ENCODE data around the gene MRPL40.

The MRPL40 gene

GRCh38 chr22:19453718-19454117, 21.4 kb downstream of the MRPL40 start:
- Histone ChIP-seq H2AK5ac (ENCODE audit: low read length, severe bottlenecking) (no peak overlapping the region), H2BK5ac (ENCODE audit: low read depth, low read length, poor library complexity, severe bottlenecking) (no peak overlapping the region), H2AFZ (ENCODE audit: low read depth, low read length) (no peak overlapping the region), H3K9me3 (ENCODE audit: control insufficient read depth, low read length) (no peaks in the 10 kb centered on the region), H3K18ac (ENCODE audit: low read depth in 1 of 2, low read length in 2 of 2) (no peak overlapping the region), H4K91ac (ENCODE audit: low read length) (no peak overlapping the region), H4K8ac (ENCODE audit: low read length) (peak overlapping the region; percentile 19), H3K23ac (ENCODE audit: low read length in 2 of 2) (no peak overlapping the region), H3K14ac (ENCODE audit: low read length in 2 of 2) (no peak overlapping the region), H3K27ac (ENCODE audit: low read length, poor library complexity, severe bottlenecking) (no peak overlapping the region), H3K27me3 (ENCODE audit: control insufficient read depth in 1 of 2, insufficient read depth in 1 of 2, low read length in 2 of 2) (no peaks in the 10 kb centered on the region), H3K9ac (ENCODE audit: low read length) (no peak overlapping the region), H2BK15ac (ENCODE audit: low read depth, poor library complexity, severe bottlenecking) (no peak overlapping the region), H2BK12ac (ENCODE audit: low read length in 2 of 2) (no peak overlapping the region), H2BK120ac (ENCODE audit: low read depth, low read length) (no peak overlapping the region), H3K4me2 (ENCODE audit: low read length, poor library complexity, severe bottlenecking) (no peak overlapping the region), H3K36me3 (ENCODE audit: control insufficient read depth in 1 of 2, insufficient read depth in 2 of 2, low read depth in 1 of 2, low read length in 2 of 2) (peaks cover 59 to 93% of the 10 kb centered on the region in 2 experiments), H3K79me1 (replicated peaks; ENCODE audit: low read length, poor library complexity, severe bottlenecking) (peaks cover 27% of the 10 kb centered on the region), H3K4me1 (ENCODE audit: control insufficient read depth, insufficient read depth, low read depth, low read length) (peaks cover 4% of the 10 kb centered on the region), H3K4me3 (ENCODE audit: insufficient read depth in 1 of 2, low read depth in 1 of 2, low read length in 2 of 2) (no peak overlapping the region), H3K4ac (ENCODE audit: low read depth in 1 of 2, low read length in 2 of 2) (no peak overlapping the region)
- 95% methylated on average over 5 of the region's 5 CpGs for WGBS
- no peak for DNase-seq

- Histone ChIP-seq H2BK120ac (ENCODE audit: low read depth, low read length) (no peak overlapping the region), H3K79me1 (replicated peaks; ENCODE audit: low read length, poor library complexity, severe bottlenecking) (peaks cover 23% of the 10 kb centered on the region), H4K8ac (ENCODE audit: low read length) (no peak overlapping the region), H3K18ac (ENCODE audit: low read depth in 1 of 2, low read length in 2 of 2) (no peak overlapping the region), H3K23ac (ENCODE audit: low read length in 2 of 2) (no peak overlapping the region), H2BK5ac (ENCODE audit: low read depth, low read length, poor library complexity, severe bottlenecking) (no peak overlapping the region), H2BK12ac (ENCODE audit: low read length in 2 of 2) (no peak overlapping the region), H3K4me1 (ENCODE audit: control insufficient read depth, insufficient read depth, low read depth, low read length) (peaks cover 3% of the 10 kb centered on the region), H3K36me3 (ENCODE audit: control insufficient read depth in 1 of 2, insufficient read depth in 2 of 2, low read depth in 1 of 2, low read length in 2 of 2) (peaks cover 59 to 94% of the 10 kb centered on the region in 2 experiments), H3K4ac (ENCODE audit: low read depth in 1 of 2, low read length in 2 of 2) (no peak overlapping the region), H3K14ac (ENCODE audit: low read length in 2 of 2) (no peak overlapping the region), H3K9me3 (ENCODE audit: control insufficient read depth, low read length) (no peaks in the 10 kb centered on the region), H4K91ac (ENCODE audit: low read length) (no peak overlapping the region), H2BK15ac (ENCODE audit: low read depth, poor library complexity, severe bottlenecking) (no peak overlapping the region), H2AFZ (ENCODE audit: low read depth, low read length) (no peak overlapping the region), H3K27ac (ENCODE audit: low read length, poor library complexity, severe bottlenecking) (no peak overlapping the region), H2AK5ac (ENCODE audit: low read length, severe bottlenecking) (no peak overlapping the region), H3K27me3 (ENCODE audit: control insufficient read depth in 1 of 2, insufficient read depth in 1 of 2, low read length in 2 of 2) (no peaks in the 10 kb centered on the region), H3K9ac (ENCODE audit: low read length) (no peak overlapping the region), H3K4me2 (ENCODE audit: low read length, poor library complexity, severe bottlenecking) (no peak overlapping the region), H3K4me3 (ENCODE audit: insufficient read depth in 1 of 2, low read depth in 1 of 2, low read length in 2 of 2) (no peak overlapping the region)
- WGBS, result 98% methylated on average over 6 of the region's 6 CpGs
- no peak for DNase-seq
Measured at GRCh38 chr22:19454156-19454555, 21.8 kb downstream of the MRPL40 start.

GRCh38 chr22:19455033-19455432, 22.7 kb downstream of the MRPL40 start:
- H2BK5ac ChIP-seq (ENCODE audit: low read depth, low read length, poor library complexity, severe bottlenecking), result no peak overlapping the region
- DNase-seq, result no peak
- no peak overlapping the region for H3K18ac ChIP-seq (ENCODE audit: low read depth in 1 of 2, low read length in 2 of 2)
- no peak overlapping the region for H2AFZ ChIP-seq (ENCODE audit: low read depth, low read length)
- peaks cover 3% of the 10 kb centered on the region for H3K4me1 ChIP-seq (ENCODE audit: control insufficient read depth, insufficient read depth, low read depth, low read length)
- peaks cover 21% of the 10 kb centered on the region for H3K79me1 ChIP-seq (replicated peaks; ENCODE audit: low read length, poor library complexity, severe bottlenecking)
- 98% methylated on average over 2 of the region's 2 CpGs for WGBS
- H3K4me2 ChIP-seq (ENCODE audit: low read length, poor library complexity, severe bottlenecking), result no peak overlapping the region
- H3K9me3 ChIP-seq (ENCODE audit: control insufficient read depth, low read length), result no peaks in the 10 kb centered on the region
- H3K9ac ChIP-seq (ENCODE audit: low read length), result no peak overlapping the region
- no peak overlapping the region for H3K4ac ChIP-seq (ENCODE audit: low read depth in 1 of 2, low read length in 2 of 2)
- H3K27ac ChIP-seq (ENCODE audit: low read length, poor library complexity, severe bottlenecking), result no peak overlapping the region
- H2BK12ac ChIP-seq (ENCODE audit: low read length in 2 of 2), result no peak overlapping the region
- H2BK120ac ChIP-seq (ENCODE audit: low read depth, low read length), result no peak overlapping the region
- H3K36me3 ChIP-seq (ENCODE audit: control insufficient read depth in 1 of 2, insufficient read depth in 2 of 2, low read depth in 1 of 2, low read length in 2 of 2), result peaks cover 59 to 91% of the 10 kb centered on the region in 2 experiments
- H3K14ac ChIP-seq (ENCODE audit: low read length in 2 of 2), result no peak overlapping the region
- H2BK15ac ChIP-seq (ENCODE audit: low read depth, poor library complexity, severe bottlenecking), result no peak overlapping the region
- H3K27me3 ChIP-seq (ENCODE audit: control insufficient read depth in 1 of 2, insufficient read depth in 1 of 2, low read length in 2 of 2), result no peaks in the 10 kb centered on the region
- H4K91ac ChIP-seq (ENCODE audit: low read length), result no peak overlapping the region
- H2AK5ac ChIP-seq (ENCODE audit: low read length, severe bottlenecking), result no peak overlapping the region
- no peak overlapping the region for H3K4me3 ChIP-seq (ENCODE audit: insufficient read depth in 1 of 2, low read depth in 1 of 2, low read length in 2 of 2)
- no peak overlapping the region for H4K8ac ChIP-seq (ENCODE audit: low read length)
- H3K23ac ChIP-seq (ENCODE audit: low read length in 2 of 2), result no peak overlapping the region

- Histone ChIP-seq H3K27me3 (ENCODE audit: control insufficient read depth in 1 of 2, insufficient read depth in 1 of 2, low read length in 2 of 2) (no peaks in the 10 kb centered on the region), H3K4ac (ENCODE audit: low read depth in 1 of 2, low read length in 2 of 2) (no peak overlapping the region), H3K9ac (ENCODE audit: low read length) (no peak overlapping the region), H2AFZ (ENCODE audit: low read depth, low read length) (no peak overlapping the region), H4K8ac (ENCODE audit: low read length) (no peak overlapping the region), H4K91ac (ENCODE audit: low read length) (no peak overlapping the region), H3K18ac (ENCODE audit: low read depth in 1 of 2, low read length in 2 of 2) (peak overlapping the region in 1 of 2 experiments; percentile 34), H3K9me3 (ENCODE audit: control insufficient read depth, low read length) (no peaks in the 10 kb centered on the region), H2BK5ac (ENCODE audit: low read depth, low read length, poor library complexity, severe bottlenecking) (no peak overlapping the region), H3K14ac (ENCODE audit: low read length in 2 of 2) (peak overlapping the region in 1 of 2 experiments; percentile 75), H2AK5ac (ENCODE audit: low read length, severe bottlenecking) (no peak overlapping the region), H3K4me3 (ENCODE audit: insufficient read depth in 1 of 2, low read depth in 1 of 2, low read length in 2 of 2) (no peak overlapping the region), H2BK120ac (ENCODE audit: low read depth, low read length) (no peak overlapping the region), H3K23ac (ENCODE audit: low read length in 2 of 2) (no peak overlapping the region), H3K4me1 (ENCODE audit: control insufficient read depth, insufficient read depth, low read depth, low read length) (peaks cover 3% of the 10 kb centered on the region), H2BK12ac (ENCODE audit: low read length in 2 of 2) (no peak overlapping the region), H3K27ac (ENCODE audit: low read length, poor library complexity, severe bottlenecking) (no peak overlapping the region), H3K79me1 (replicated peaks; ENCODE audit: low read length, poor library complexity, severe bottlenecking) (peaks cover 23% of the 10 kb centered on the region), H3K4me2 (ENCODE audit: low read length, poor library complexity, severe bottlenecking) (no peak overlapping the region), H2BK15ac (ENCODE audit: low read depth, poor library complexity, severe bottlenecking) (no peak overlapping the region), H3K36me3 (ENCODE audit: control insufficient read depth in 1 of 2, insufficient read depth in 2 of 2, low read depth in 1 of 2, low read length in 2 of 2) (peaks cover 62 to 91% of the 10 kb centered on the region in 2 experiments)
- 67% methylated on average over 4 of the region's 4 CpGs for WGBS
- DNase-seq, result peak; percentile 16
Measured at GRCh38 chr22:19455585-19456370, 23.4 kb downstream of the MRPL40 start.
